CD4-positive, alpha-beta T cell treated with Interleukin-12 subunit alpha and Interleukin-12 subunit beta, for 1 hour (primary cell): ENCODE results near the gene DCAF5.
"Not testable (repeated sequence)": the region's sequence is repeated elsewhere in the genome, so short reads cannot be mapped to it uniquely, and the experiment has no call there.

Experiments used
- DNase-seq: peaks from one replicate; pipeline ENCODE4 v3.0.0-alpha.2; 2020

Gene DCAF5

DNA sequence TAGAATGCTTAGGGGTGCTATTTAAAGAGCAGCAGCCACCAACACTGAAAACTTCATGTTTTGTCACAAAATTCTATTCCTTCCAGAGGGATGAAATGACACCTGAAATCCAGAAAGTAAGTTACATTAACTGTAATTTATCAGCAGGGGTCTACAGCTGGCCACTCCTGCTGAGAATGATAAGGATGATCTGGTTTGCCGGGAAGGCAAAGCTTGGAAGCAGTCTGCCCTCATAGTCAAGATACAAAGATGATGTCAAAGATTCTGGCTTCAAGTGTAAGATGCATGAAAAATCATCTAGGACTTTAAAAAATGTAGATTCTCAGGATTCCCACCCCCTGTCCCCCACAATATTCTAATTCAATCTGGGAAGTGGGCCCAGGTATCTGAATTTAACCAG is 58.4 kb downstream of the DCAF5 start:
- no peak for DNase-seq

GRCh38 chr14:69093631-69094421 is 59.1 kb downstream of the DCAF5 start:
- DNase-seq = no peak

- no peak for DNase-seq
These were observed 60.0 kb downstream of the DCAF5 start for GRCh38 chr14:69092840-69093422.

GRCh38 chr14:69091695-69092094 is 61.2 kb downstream of the DCAF5 start:
- no peak for DNase-seq

- DNase-seq = no peak
These were observed 61.9 kb downstream of the DCAF5 start for GRCh38 chr14:69091006-69091405.

DNA sequence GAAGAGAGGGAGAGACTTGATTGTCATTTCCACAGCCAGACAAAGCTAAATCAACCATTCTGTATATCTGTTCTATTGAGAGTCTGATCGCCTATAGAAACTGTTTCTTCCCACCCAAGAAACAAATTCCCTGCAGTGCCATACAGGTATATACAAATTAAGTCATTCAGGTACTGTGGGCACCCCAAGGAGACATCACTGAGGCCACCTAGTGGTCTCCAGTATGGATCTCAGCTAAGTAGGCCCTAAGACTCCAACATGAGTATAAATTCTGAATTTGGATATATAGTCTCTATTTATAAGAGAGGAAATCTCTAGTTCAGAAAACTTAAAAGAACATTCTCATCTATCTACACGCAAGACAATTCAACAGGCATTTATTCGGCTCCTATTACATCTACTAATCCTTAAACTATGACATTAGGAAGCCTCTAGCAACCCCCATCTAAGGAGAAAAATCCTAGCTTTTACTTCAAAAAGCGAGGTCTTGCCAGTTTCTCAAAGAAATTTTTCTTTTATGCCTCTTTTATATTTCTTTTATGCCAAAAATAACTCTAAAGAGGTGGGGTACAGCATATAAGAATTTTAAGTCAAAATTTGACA is 62.6 kb downstream of the DCAF5 start:
- peak; percentile 30 for DNase-seq

GRCh38 chr14:69089046-69089445 is 63.9 kb downstream of the DCAF5 start:
- no peak for DNase-seq

DNA sequence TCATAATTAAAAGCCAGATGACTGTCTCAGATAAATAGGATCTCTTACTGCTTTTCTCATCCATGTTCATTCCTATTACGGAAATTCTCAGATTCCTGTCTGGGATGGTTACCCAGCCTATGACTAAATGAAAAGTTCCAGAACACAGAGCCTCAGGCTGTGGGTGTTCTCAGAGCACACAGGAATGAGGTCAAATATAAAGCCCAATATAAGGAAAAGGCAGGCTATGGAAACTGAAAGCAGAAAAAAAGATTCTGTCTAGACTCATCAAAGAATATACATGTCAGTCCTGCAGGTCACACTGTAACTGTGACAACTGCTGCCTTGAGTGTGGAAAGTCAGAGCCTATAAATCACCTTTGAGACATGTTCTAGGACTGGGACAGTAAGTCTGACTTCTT is 64.3 kb downstream of the DCAF5 start:
- no peak for DNase-seq

DNA sequence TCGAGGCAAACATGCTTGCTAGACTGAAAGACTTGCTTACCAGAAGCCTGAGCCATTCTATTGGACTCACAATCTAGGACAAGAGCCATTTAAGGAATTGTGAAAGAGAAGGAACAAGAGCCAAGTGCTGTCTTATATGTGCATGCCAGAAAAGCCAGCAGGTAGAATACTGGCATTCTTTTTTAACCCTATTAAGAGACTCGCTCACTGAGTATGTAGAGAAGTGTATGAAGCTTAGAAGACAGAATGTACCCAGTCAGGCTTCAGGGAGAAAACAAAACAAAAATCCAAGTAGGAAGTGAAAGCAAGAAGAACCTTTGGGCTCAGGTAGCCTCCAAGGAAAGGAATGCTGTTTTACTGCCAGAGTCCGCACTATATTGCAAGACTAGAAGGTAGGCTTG is 65.9 kb downstream of the DCAF5 start:
- no peak for DNase-seq

- no peak for DNase-seq
These were observed 66.4 kb downstream of the DCAF5 start for GRCh38 chr14:69086537-69086936.

GRCh38 chr14:69084023-69084422 is 68.9 kb downstream of the DCAF5 start:
- DNase-seq = no peak

GRCh38 chr14:69083181-69083580 is 69.7 kb downstream of the DCAF5 start:
- DNase-seq = no peak

- no peak for DNase-seq
These were observed 71.6 kb downstream of the DCAF5 start for GRCh38 chr14:69081271-69081670.

- no peak for DNase-seq
These were observed 73.2 kb downstream of the DCAF5 start for GRCh38 chr14:69079747-69080146.

DNA sequence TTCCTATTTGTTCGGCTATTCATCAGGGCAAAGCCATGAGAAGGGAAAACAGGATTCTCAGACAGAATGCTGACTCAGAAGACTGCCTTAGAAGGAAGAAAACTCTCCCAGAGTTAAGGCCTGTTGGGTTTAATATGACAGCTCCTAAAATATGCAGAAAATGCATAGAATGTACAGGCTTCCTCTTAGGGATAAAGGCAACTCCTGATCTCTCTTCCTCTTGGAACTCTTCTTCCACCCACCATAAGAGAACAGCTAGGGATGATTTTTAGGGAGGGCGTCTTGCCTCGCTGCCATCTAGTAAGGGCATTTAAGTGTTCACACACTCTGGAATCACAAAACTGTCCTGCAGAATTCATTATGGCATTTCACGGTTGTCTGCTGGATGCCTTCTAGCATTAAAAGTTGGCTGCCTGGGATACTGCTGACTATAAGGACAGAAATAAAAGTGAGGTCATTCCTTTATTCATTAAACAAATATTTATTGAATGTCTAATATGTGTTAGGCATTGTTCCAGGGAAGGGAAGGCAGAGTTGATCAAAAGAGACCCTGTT is 73.7 kb downstream of the DCAF5 start:
- DNase-seq = no peak

DNA sequence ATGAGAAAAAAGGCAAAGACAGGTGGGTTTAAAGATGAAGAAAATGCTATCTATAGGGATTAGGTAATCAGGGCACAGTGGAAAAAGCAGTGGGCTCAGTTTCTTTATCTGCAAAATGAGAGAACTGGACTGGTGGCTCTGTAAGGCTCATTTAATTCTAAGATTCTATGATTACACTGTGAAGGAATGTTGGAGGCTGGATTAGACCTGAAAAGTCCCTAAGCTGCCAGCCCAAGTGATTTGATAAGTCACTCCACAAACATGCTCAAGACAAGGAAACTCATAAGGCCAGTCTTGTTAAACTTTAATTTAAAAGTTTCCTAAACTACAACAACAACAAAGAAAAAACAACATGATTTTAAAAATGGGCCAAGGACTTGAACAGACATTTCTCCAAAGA is 75.1 kb downstream of the DCAF5 start:
- DNase-seq = no peak

GRCh38 chr14:69077185-69077584 is 75.7 kb downstream of the DCAF5 start:
- not testable (repeated sequence) for DNase-seq

- DNase-seq = no peak
These were observed 76.6 kb downstream of the DCAF5 start for GRCh38 chr14:69076341-69076740.

GRCh38 chr14:69073915-69074314 is 79.0 kb downstream of the DCAF5 start:
- DNase-seq = no peak

GRCh38 chr14:69073429-69073828 is 79.5 kb downstream of the DCAF5 start:
- DNase-seq = no peak

DNA sequence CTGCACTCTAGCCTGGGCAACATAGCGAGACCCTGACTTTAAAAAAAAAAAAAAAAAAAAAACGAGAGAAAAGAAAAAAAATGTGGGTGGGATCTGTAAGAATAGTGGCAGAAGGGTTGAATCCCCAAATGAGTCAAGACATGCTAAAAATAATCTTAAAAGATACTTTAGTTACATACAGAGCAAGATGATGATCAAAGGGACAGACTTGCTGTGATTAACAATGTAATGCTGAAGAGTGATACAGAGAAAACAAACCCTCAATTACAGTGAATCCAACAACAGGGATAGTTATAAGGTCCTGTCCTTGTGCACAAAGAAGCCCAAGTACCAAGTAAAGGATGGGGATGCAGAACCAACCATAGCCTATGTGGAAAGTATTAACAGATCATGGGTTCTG is 80.3 kb downstream of the DCAF5 start:
- DNase-seq = no peak

DNA sequence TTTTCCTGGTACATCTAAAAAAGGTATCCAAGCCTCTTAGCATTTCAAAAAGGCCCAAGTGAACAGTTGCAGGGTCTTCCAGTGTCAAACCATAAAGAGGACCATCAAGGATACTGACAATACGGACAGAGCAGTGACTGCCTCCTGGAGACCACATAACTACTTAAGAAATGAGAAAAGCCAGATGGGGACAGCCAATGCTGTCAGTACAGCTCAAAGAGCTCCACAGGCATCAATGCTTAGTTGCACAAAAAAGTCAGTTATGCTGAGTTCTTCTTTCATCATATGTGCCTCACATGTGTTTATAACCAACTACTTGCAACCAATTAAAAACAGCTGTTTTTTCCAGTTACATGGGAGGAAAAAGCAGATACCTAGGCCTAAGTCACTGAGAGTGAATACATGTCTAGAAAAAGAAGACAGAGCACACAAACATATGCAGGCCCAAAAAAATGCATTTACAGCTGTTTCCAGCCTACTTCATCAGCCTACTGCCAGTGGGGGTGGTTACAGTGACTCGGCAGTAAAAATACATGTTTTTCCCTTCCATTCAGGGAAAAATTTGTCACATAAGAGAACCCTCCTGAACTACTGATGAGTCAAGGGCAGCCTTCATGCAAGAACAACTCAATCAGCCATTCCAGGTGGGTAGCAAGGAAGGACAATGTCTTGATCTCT is 84.0 kb downstream of the DCAF5 start:
- no peak for DNase-seq

GRCh38 chr14:69066396-69067171 is 86.3 kb downstream of the DCAF5 start:
- no peak for DNase-seq
